Measurements from ENCODE around the gene ASTL. TPM values are rescaled to one million over a fixed set of nuclear protein-coding genes. Genes with fewer than 3 reads are reported as not detected.

The ASTL gene
- total and polyA plus RNA-seq, 2 donors (not counting 3 experiments of a cell fraction or from before 2014, with no cell fraction given): not detected

DNA sequence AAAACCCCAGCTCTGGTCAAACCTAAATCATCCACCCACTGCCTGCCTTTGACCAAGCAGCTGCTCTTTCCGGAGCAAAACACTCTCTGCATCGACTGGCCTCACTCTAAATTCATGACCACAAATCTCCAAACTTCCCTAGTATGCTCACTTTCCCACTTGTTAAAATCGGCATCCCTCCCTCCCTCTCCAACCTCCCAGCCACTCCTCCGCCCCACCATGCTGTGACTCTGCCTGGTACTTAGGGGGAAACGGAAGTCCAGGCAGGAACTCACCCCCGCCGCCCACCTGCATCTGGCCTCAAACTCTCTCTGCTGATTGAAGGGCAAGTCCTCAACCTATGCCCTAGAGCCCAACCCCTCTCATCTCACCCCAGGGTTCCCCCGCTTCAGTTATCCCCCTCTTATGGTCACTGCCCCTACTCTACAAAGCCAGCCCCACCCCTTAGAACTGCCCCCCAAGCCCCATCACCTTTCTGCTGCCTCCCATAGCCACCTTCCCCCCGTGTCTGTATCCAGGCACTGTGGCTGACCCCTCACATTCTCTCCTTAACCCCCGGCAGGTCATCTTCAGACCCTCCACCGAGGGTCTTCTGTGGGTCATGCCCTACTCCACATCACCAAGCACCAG, 18.1 kb downstream of the ASTL start:
- intact Hi-C loops (cut with micrococcal nuclease) (no loop called here), dilution Hi-C loops (cut with MboI; ENCODE audit: extremely low pct_ligation_motif_present, low sequenced_read_pairs) (no loop called here)
- Histone ChIP-seq H3K4me1 (ENCODE audit: control insufficient read depth, extremely low read depth, insufficient read depth, low read length) (no peaks in the 10 kb centered on the region), H3K27ac (ENCODE audit: insufficient read depth, low read depth, low read length) (no peak overlapping the region), H4K20me1 (replicated peaks; ENCODE audit: control insufficient read depth, extremely low read depth, insufficient read depth, low read length) (no peaks in the 10 kb centered on the region), H3K36me3 (ENCODE audit: control insufficient read depth in 2 of 2, extremely low read depth in 1 of 2, insufficient read depth in 2 of 2, low read length in 2 of 2) (no peaks in the 10 kb centered on the region), H3K9ac (replicated peaks; ENCODE audit: extremely low read depth, insufficient read depth, low read length) (no peak overlapping the region), H3K9me1 (replicated peaks; ENCODE audit: control insufficient read depth, extremely low read depth, insufficient read depth, low read length) (no peaks in the 10 kb centered on the region), H3K9me3 (replicated peaks; ENCODE audit: control insufficient read depth, insufficient read depth, low read length) (no peaks in the 10 kb centered on the region), H3K4me3 (replicated peaks in 1 of 3; ENCODE audit: insufficient read depth in 1 of 3, low read depth in 1 of 3, low read length in 3 of 3) (no peak overlapping the region), H3K79me2 (ENCODE audit: control insufficient read depth, insufficient read depth, low read length) (no peaks in the 10 kb centered on the region), H3K27me3 (ENCODE audit: control insufficient read depth in 2 of 2, insufficient read depth in 2 of 2, low read length in 2 of 2) (peaks cover 7 to 9% of the 10 kb centered on the region in 2 experiments), H3K4me2 (ENCODE audit: insufficient read depth, low read length) (no peak overlapping the region), H2AFZ (ENCODE audit: low read depth, low read length) (no peak overlapping the region)
- no TSS peak for BruUV-seq (replicated peaks)
- FAIRE-seq (no peak), DNase-seq (ENCODE audit: low read depth, low spot score) (no peak)
- CTCF ChIA-PET: no interaction called here
- POLR2A ChIA-PET: no interaction called here
- TF ChIP-seq GATA2 (IDR thresholded peaks at IDR 0.05; ENCODE audit: insufficient read depth, insufficient read length, low read depth, low read length) (no peak), JUN (IDR thresholded peaks at IDR 0.05; ENCODE audit: borderline replicate concordance, insufficient read depth, insufficient read length, low read depth) (no peak), FOS (IDR thresholded peaks at IDR 0.05; ENCODE audit: borderline replicate concordance, insufficient read depth, low read length) (no peak), POLR2A (IDR thresholded peaks at IDR 0.05; ENCODE audit: low read depth, low read length) (no peak), EZH2 (IDR thresholded peaks at IDR 0.05; ENCODE audit: borderline replicate concordance, low read depth, low read length, severe bottlenecking) (no peak), POLR2AphosphoS5 (IDR thresholded peaks at IDR 0.05; ENCODE audit: insufficient read depth, low read depth, low read length) (no peak), MYC (IDR thresholded peaks at IDR 0.05; ENCODE audit: low read depth, low read length) (no peak)
- TF ChIP-seq, protein P1, sequence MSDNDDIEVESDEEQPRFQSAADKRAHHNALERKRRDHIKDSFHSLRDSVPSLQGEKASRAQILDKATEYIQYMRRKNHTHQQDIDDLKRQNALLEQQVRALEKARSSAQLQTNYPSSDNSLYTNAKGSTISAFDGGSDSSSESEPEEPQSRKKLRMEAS (IDR thresholded peaks at IDR 0.05; ENCODE audit: insufficient read depth, insufficient read length): no peak
- TF ChIP-seq, protein P2, sequence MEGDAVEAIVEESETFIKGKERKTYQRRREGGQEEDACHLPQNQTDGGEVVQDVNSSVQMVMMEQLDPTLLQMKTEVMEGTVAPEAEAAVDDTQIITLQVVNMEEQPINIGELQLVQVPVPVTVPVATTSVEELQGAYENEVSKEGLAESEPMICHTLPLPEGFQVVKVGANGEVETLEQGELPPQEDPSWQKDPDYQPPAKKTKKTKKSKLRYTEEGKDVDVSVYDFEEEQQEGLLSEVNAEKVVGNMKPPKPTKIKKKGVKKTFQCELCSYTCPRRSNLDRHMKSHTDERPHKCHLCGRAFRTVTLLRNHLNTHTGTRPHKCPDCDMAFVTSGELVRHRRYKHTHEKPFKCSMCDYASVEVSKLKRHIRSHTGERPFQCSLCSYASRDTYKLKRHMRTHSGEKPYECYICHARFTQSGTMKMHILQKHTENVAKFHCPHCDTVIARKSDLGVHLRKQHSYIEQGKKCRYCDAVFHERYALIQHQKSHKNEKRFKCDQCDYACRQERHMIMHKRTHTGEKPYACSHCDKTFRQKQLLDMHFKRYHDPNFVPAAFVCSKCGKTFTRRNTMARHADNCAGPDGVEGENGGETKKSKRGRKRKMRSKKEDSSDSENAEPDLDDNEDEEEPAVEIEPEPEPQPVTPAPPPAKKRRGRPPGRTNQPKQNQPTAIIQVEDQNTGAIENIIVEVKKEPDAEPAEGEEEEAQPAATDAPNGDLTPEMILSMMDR (IDR thresholded peaks at IDR 0.05; ENCODE audit: extremely low read depth in 1 of 2, insufficient read depth in 1 of 2, low read depth in 1 of 2, low read length in 2 of 2): no peak

Data from endothelial cell of umbilical vein (primary cell).